NCI-H128 (cell line): Measurements from ENCODE around the gene BCKDHB.
"Not testable (repeated sequence)": the region's sequence is repeated elsewhere in the genome, so short reads cannot be mapped to it uniquely, and the experiment has no call there.

Experiments
- DNase-seq: peaks from one replicate; lab custom pipeline; 2025; ENCODE audit not compliant: unreplicated experiment; lab: John Stamatoyannopoulos, UW

Gene BCKDHB

DNA sequence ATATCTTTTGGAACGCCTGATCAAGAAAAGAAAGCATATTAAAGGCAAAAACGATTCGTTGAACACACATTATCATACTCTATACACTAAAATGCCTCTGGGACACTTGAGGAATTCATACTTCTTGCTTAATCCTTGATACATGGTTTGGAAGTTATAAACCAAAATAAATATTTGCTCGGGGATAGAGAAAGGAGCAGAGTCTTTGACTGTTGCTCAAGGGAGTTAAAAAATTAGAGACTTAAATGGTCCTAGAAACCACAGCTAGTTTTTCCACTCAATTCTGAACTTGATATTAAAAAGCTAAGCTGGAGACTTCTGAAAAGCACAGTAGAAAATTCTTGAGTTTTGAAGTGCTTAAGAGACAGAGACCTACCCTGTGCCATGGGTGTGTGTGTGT, 98.9 kb downstream of the BCKDHB start:
- no peak for DNase-seq

- no peak for DNase-seq
Observed at GRCh38 chr6:80206758-80207157, 100.3 kb downstream of the BCKDHB start.

- DNase-seq, result no peak
Observed at GRCh38 chr6:80209430-80209829, 103.0 kb downstream of the BCKDHB start.

DNA sequence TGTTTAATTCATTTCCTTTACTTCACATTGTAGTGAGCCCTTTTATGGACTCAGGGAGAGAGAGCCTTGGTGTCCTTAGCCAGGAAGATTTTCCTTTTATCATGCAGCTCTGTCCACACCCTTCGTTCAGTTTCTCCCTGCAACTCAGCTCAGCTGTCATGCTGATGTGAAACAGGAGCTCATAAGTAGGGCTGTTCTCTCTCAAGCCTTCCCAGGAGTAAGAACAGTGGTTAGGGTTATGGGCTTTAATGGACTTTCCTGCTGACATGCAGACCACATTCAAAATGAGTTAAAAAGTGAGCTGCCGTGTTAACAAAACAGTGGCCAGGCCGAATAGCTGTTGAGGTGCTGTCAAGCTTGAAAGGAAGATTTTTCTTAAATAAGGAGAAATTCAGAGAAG, 104.1 kb downstream of the BCKDHB start:
- no peak for DNase-seq

- no peak for DNase-seq
Observed at GRCh38 chr6:80211286-80211685, 104.8 kb downstream of the BCKDHB start.

GRCh38 chr6:80211890-80212289, 105.4 kb downstream of the BCKDHB start:
- not testable (repeated sequence) for DNase-seq

- peak; percentile 46 for DNase-seq
Observed at GRCh38 chr6:80214436-80215022, 108.1 kb downstream of the BCKDHB start.

DNA sequence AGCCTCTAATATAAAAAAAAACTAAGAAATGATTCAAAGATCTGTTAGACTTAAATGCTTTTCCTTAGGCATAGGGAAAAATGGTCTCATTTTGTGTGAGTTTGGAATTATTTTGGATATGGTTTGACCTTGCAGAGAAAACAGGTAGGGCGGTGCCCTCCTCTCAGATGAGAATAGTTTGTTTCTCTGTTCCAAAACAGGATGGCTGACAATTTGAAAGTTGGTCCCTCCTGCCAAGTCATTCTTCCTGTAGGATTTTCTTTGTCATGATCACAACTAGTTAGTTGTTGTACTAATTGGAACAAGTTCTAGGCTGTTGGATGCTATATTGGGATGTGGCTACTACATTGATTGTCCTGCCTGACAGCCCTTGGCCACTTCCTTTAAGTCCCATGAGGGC, 108.6 kb downstream of the BCKDHB start:
- DNase-seq, result no peak

GRCh38 chr6:80217794-80218193, 111.3 kb downstream of the BCKDHB start:
- DNase-seq, result no peak

- no peak for DNase-seq
Observed at GRCh38 chr6:80223743-80224212, 117.3 kb downstream of the BCKDHB start.

DNA sequence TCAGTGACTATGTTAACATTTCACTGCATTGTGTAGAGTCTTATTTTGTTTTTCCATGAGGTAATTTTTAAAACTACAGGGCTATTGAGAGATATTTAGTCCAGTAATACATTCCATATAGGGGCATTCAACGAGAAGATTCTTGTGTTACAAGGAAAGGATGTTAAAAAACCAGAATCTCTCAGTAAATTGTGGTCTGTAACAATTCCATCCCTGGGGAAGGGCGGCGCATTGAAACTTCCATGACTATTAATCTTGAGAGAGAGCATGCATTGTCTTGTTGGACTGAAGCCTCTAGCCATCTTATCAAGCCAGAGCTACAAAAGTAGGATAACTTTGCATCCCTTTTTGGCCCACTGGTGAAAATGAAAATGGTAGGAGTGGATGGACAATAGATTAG, 119.7 kb downstream of the BCKDHB start:
- no peak for DNase-seq

GRCh38 chr6:80226699-80227098, 120.2 kb downstream of the BCKDHB start:
- no peak for DNase-seq

DNA sequence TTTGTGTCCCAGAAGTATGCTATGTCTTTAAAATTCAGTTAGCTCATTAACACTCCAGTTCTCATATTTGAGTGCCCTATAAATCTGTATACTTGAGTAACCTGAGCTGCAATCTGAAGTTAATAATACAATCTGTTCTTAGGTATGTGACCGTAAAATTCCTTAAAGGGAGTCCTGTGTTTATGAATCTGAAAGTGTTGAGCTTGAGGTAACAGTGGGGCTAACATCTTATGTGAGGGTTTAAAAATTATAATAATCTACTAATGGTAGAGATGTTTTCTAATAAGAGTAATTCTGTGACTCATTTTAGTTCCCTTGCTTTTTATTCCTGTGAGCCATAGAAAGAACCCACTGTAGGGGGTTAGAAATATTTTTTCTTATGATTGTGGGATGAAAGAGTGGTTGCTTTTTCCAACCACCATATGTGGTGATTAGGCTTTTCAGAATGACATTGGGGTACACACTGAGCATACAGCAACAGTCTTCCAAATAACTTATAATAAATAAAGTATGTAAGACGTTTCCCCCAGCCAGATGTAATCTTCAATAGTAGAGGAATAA, 121.2 kb downstream of the BCKDHB start:
- no peak for DNase-seq

DNA sequence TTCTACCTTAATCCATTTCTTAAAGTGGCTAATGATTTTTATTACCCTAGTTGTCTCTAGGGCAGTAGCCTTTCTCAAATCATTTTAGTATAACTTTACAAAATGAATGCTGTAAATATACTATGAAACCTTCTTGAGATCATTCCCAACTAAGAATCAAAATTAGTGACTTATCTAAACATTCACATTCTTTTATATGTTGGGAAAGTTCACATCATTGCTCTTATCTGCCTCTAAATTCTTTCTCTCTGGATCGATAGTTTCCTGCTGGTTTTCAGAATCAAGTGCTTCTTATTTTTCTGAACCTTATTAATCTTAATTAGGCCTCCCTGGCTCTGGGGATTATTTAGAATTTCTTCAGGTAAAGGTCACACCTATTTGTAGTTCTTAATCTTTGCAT, 126.8 kb downstream of the BCKDHB start:
- no peak for DNase-seq

GRCh38 chr6:80233958-80234357, 127.5 kb downstream of the BCKDHB start:
- no peak for DNase-seq

DNA sequence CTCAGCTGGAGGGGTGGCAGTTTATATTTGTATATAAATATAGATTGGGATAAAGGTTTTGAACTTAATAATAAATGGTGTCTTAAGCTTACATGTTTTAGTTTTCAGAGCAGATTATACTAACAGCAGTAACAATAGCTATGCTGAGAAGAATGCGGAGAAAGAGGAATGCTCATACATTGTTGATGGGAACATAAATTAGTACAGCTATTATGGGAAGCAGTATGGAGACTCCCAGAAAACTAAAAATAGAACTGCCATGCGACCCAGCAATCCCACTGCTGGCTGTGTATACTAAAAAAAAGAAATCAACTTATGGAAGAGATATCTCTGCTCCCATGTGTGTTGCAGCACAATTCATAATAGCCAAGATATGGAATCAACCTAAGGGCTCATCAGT, 127.9 kb downstream of the BCKDHB start:
- DNase-seq, result no peak

GRCh38 chr6:80234908-80235307, 128.4 kb downstream of the BCKDHB start:
- no peak for DNase-seq

DNA sequence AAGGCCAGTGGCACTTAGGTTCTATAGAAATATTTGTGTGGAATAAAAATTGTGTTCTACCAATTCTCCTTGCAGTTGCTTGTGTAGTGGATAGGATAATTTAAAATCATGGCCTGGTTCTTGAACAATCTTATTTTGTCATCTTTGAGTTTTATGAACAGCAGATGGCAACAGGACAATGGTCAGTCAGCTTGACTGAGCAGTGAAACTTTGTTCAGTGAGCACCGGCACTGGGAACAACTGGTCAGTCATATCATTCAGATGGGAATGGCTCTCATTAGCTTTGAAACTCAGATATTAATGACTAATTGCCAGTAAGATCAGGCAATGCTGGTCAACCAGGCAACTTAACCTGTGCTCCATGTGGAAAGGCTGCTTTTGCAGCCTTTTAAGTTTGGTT, 129.2 kb downstream of the BCKDHB start:
- DNase-seq, result no peak

DNA sequence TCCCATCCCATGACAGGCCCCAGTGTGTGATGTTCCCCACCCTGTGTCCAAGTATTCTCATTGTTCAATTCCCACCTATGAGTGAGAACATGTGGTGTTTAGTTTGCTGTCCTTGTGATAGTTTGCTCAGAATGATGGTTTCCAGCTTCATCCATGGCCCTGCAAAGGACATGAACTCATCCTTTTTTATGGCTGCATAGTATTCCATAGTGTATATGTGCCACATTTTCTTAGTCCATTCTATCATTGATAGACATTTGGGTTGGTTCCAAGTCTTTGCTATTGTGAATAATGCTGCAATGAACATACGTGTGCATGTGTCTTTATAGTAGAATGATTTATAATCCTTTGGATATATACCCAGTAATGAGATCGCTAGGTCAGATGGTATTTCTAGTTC, 132.3 kb downstream of the BCKDHB start:
- not testable (repeated sequence) for DNase-seq

GRCh38 chr6:80245043-80245442, 138.6 kb downstream of the BCKDHB start:
- DNase-seq, result no peak

GRCh38 chr6:80249897-80250296, 143.4 kb downstream of the BCKDHB start:
- DNase-seq, result no peak

GRCh38 chr6:80250391-80250997, 144.0 kb downstream of the BCKDHB start:
- no peak for DNase-seq

DNA sequence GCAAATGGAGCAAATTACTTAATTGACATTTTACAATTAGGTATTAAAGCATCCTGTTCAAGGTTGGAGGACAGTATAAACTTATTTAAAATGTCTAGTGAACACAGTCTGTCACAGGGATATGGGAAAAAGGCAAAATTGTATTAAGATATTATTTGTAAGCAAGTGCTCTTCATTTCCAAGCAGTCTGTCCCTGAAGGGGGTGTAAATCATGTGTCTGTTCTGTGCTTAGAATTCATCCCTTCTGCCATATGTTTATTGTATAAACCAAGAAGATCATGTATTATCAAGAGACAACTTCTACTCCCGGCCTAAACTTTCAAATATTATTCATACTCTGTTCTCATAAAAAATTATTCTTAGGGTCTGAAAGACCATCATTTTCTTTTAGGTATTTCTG, 144.8 kb downstream of the BCKDHB start:
- no peak for DNase-seq
